Pancreas (tissue), 10 donors: ENCODE data around the gene RPIA. TPM values are rescaled to one million over a fixed set of nuclear protein-coding genes. Genes with fewer than 3 reads are reported as not detected.
"Not testable (repeated sequence)": the region's sequence is repeated elsewhere in the genome, so short reads cannot be mapped to it uniquely, and the experiment has no call there.

Experiments used
- ATAC-seq, 4 donors: fragments of 200-7000 bp; cut with Tn5 transposase; one replicate each; pipeline versions ENCODE4 v1.8.0 to v1.9.1; 2020; ENCODE audit warnings: mild to moderate bottlenecking in 4 of 4, moderate library complexity in 4 of 4
- DNase-seq, 6 donors: peaks; one replicate each; pipeline ENCODE4 v3.0.0-alpha.2; 2020
- FAIRE-seq: peaks from 2 replicates; lab custom pipeline; 2012; peaks lifted over from hg19 to GRCh38; lab: Jason Lieb, UNC
- H3K27ac ChIP-seq, 4 donors: fragments of 200-600 bp; sonication (generic); 1 replicate in 3 of 4; 2 replicates in 1 of 4; pipeline versions ENCODE4 v1.5.0 to v1.8.0; 2020
- H3K27me3 ChIP-seq, 4 donors: fragments of 200-600 bp; one replicate each; pipeline ENCODE4 v1.8.0; 2021
- H3K36me3 ChIP-seq, 3 donors: fragments of 200-600 bp; sonication (generic) in 1 of 3; one replicate each; pipeline versions ENCODE4 v1.5.0 to v1.8.0; 2020 to 2021
- H3K4me1 ChIP-seq, 3 donors: fragments of 200-600 bp; one replicate each; pipeline ENCODE4 v1.8.0; 2021
- H3K4me3 ChIP-seq, 4 donors: fragments of 200-600 bp; sonication (generic) in 2 of 4; one replicate each; pipeline versions ENCODE4 v1.5.0 to v1.8.0; 2020 to 2021
- H3K9me3 ChIP-seq, 4 donors: fragments of 200-600 bp; one replicate each; pipeline ENCODE4 v1.8.0; 2021
- CTCF ChIP-seq, 4 donors: fragments of 200-600 bp; sonication (generic) in 3 of 4; IDR thresholded peaks; one replicate each; pipeline versions ENCODE4 v1.5.0 to v1.8.0; 2021; ENCODE audit warnings: antibody characterized with exemption in 4 of 4
- WGBS, 2 donors: extraction: QIAGEN DNeasy Blood & Tissue Kit; methylation state at CpG; one replicate each; pipeline ENCODE4 v1.1.7; 2013; 5-methylcytosine and 5-hydroxymethylcytosine counted together
- intact Hi-C, 3 donors: fragments of 100-400 bp; cut with DNase I; formaldehyde crosslinking; loops; one replicate each; pipeline versions ENCODE4 v1.11.1 to v1.14.2; 2022
- polyA plus RNA-seq, 2 donors: library from polyadenylated mRNA; stranded (reverse); fragments of 200-250 nt; gene quantifications; one replicate each; pipeline ENCODE4 v1.2.3, GENCODE V29; 2013
- total RNA-seq, 6 donors: library from RNA; stranded (reverse); fragmentation: NEBNext Ultra II Directional in 4 of 6; extraction: Animal tissue kit (Norgen Biotek cat#: 25700) in 4 of 6; gene quantifications; one replicate each; pipeline versions ENCODE4 v1.2.1 to v1.2.4, GENCODE V29; 2021 to 2023
- donor health status: healthy with polysubstance abuse.
- donor health status: DM: no; HTN: no; CAD: no; lungs with moderate emphysema.
- donor health status: DM: no; HTN: no; CAD: no.
- donor health status: control.
- donor health status: control.
- donor health status: Bipolar disorder and iron deficiency.
- donor health status: DM: yes; HTN: yes; CAD: no.
- donor health status: DM: no; HTN: no; CAD: no.
- donor health status: DM: no; HTN: no; CAD: no.
- donor health status: DM: yes; HTN: yes; CAD: no.

The RPIA gene
- total and polyA plus RNA-seq, 8 donors, result 8.5 to 15.4 (median 10.3) TPM

- Histone ChIP-seq H3K27ac (no peak overlapping the region), H3K27me3 (peaks cover 0 to 11% (median 0%) of the 10 kb centered on the region in 4 donors), H3K4me3 (no peak overlapping the region), H3K4me1 (peaks cover 0 to 11% (median 0%) of the 10 kb centered on the region in 3 donors), H3K36me3 (no peaks in the 10 kb centered on the region), H3K9me3 (no peaks in the 10 kb centered on the region)
- 86 to 89% methylated on average over 2 of the region's 2 CpGs for WGBS, 2 donors
- DNase-seq (no peak), FAIRE-seq (no peak), ATAC-seq (no peak)
- intact Hi-C loops, result no loop called here
- no peak for TF ChIP-seq CTCF (IDR thresholded peaks at IDR 0.05)
These were observed 69.5 kb downstream of the RPIA start for GRCh38 chr2:88760819-88761598.

- DNase-seq, result peak in 1 of 6 donors; percentile 55
- Histone ChIP-seq H3K4me1 (peaks cover 0 to 11% (median 0%) of the 10 kb centered on the region in 3 donors), H3K4me3 (no peak overlapping the region), H3K27ac (no peak overlapping the region), H3K27me3 (peaks cover 0 to 11% (median 0%) of the 10 kb centered on the region in 4 donors), H3K36me3 (no peaks in the 10 kb centered on the region), H3K9me3 (no peaks in the 10 kb centered on the region)
- no peak for FAIRE-seq
- ATAC-seq, result no peak
- no peak for TF ChIP-seq CTCF (IDR thresholded peaks at IDR 0.05)
- intact Hi-C loops, result no loop called here
- 86% methylated on average over 19 of the region's 19 CpGs for WGBS, 2 donors
These were observed 72.8 kb downstream of the RPIA start for GRCh38 chr2:88764141-88764849.

- Histone ChIP-seq H3K27ac (no peak overlapping the region), H3K9me3 (no peaks in the 10 kb centered on the region), H3K4me1 (peaks cover 0 to 11% (median 0%) of the 10 kb centered on the region in 3 donors), H3K36me3 (no peaks in the 10 kb centered on the region), H3K27me3 (peaks cover 0 to 11% (median 0%) of the 10 kb centered on the region in 4 donors), H3K4me3 (peak overlapping the region in 1 of 4 donors; percentile 33)
- FAIRE-seq (no peak), DNase-seq (peak in 1 of 6 donors; percentile 48), ATAC-seq (no peak)
- intact Hi-C loops, result no loop called here
- no peak for TF ChIP-seq CTCF (IDR thresholded peaks at IDR 0.05)
- WGBS, 2 donors, result 31 to 33% methylated on average over 20 to 22 of the region's 22 CpGs
These were observed 73.3 kb downstream of the RPIA start for GRCh38 chr2:88764850-88765153.

- peak; percentile 77 to 85 (median 84) for ATAC-seq
- Histone ChIP-seq H3K4me3 (peak overlapping the region in 2 of 4 donors; percentile 0 to 33), H3K27ac (no peak overlapping the region), H3K27me3 (peaks cover 0 to 11% (median 2%) of the 10 kb centered on the region in 4 donors), H3K9me3 (no peaks in the 10 kb centered on the region), H3K36me3 (no peaks in the 10 kb centered on the region), H3K4me1 (peaks cover 0 to 11% (median 0%) of the 10 kb centered on the region in 3 donors)
- DNase-seq, result peak; percentile 40 to 80 (median 58)
- WGBS, 2 donors, result 4 to 6% methylated on average over 57 to 75 of the region's 75 CpGs
- FAIRE-seq, result no peak
- TF ChIP-seq CTCF (IDR thresholded peaks at IDR 0.05), result no peak
- intact Hi-C loops, result no loop called here
These were observed 73.8 kb downstream of the RPIA start for GRCh38 chr2:88765154-88765888.

GRCh38 chr2:88765889-88766481 is 74.5 kb downstream of the RPIA start:
- FAIRE-seq, H3K27ac ChIP-seq, H3K36me3 ChIP-seq, intact Hi-C loops, H3K9me3 ChIP-seq, ATAC-seq: not testable (repeated sequence)
- DNase-seq, result peak in 1 of 6 donors; percentile 48
- 28 to 30% methylated on average over 24 of the region's 24 CpGs for WGBS, 2 donors
- H3K4me1 ChIP-seq, result peaks cover 0 to 11% (median 0%) of the 10 kb centered on the region in 3 donors
- H3K27me3 ChIP-seq, result peaks cover 0 to 11% (median 3%) of the 10 kb centered on the region in 4 donors
- H3K4me3 ChIP-seq, result peak overlapping the region in 2 of 4 donors; percentile 0 to 33
